DMS79 treated with DMSO at 0.1 percent for 48 hours (cell line): ENCODE data around the gene SAT1.

ENCODE experiments used
- DNase-seq: peaks from one replicate; lab custom pipeline; 2025; lab: John Stamatoyannopoulos, UW

Gene SAT1

GRCh38 chrX:23811108-23811651, 28.2 kb downstream of the SAT1 start:
- no peak for DNase-seq

GRCh38 chrX:23811656-23812055, 28.7 kb downstream of the SAT1 start:
- no peak for DNase-seq

GRCh38 chrX:23813808-23814207, 30.8 kb downstream of the SAT1 start:
- no peak for DNase-seq

- DNase-seq, result no peak
These were observed 32.4 kb downstream of the SAT1 start for GRCh38 chrX:23815376-23815775.

- DNase-seq, result no peak
These were observed 33.2 kb downstream of the SAT1 start for GRCh38 chrX:23816179-23816578.

GRCh38 chrX:23817979-23818336, 35.0 kb downstream of the SAT1 start:
- DNase-seq, result no peak

GRCh38 chrX:23819385-23820234, 36.6 kb downstream of the SAT1 start:
- no peak for DNase-seq

- DNase-seq, result no peak
These were observed 37.3 kb downstream of the SAT1 start for GRCh38 chrX:23820235-23820782.

- DNase-seq, result no peak
These were observed 38.9 kb downstream of the SAT1 start for GRCh38 chrX:23821847-23822246.

GRCh38 chrX:23822397-23822796, 39.4 kb downstream of the SAT1 start:
- DNase-seq, result no peak

GRCh38 chrX:23822841-23823240, 39.9 kb downstream of the SAT1 start:
- no peak for DNase-seq

- DNase-seq, result no peak
These were observed 42.7 kb downstream of the SAT1 start for GRCh38 chrX:23825675-23826074.

GRCh38 chrX:23826216-23826615, 43.2 kb downstream of the SAT1 start:
- no peak for DNase-seq

GRCh38 chrX:23826653-23827052, 43.7 kb downstream of the SAT1 start:
- no peak for DNase-seq

GRCh38 chrX:23828881-23829280, 45.9 kb downstream of the SAT1 start:
- DNase-seq, result no peak

- DNase-seq, result no peak
These were observed 49.7 kb downstream of the SAT1 start for GRCh38 chrX:23832721-23833120.
